GM21447 (cell line): ENCODE data around the gene KCNT2.

ENCODE experiments used
- ATAC-seq: cut with Tn5 transposase; IDR thresholded peaks from one replicate; pipeline ENCODE4 v1.9.1; 2021; ENCODE audit not compliant: unreplicated experiment

KCNT2 gene

GRCh38 chr1:196209265-196209664, 399.0 kb downstream of the KCNT2 start:
- no peak for ATAC-seq

- ATAC-seq: no peak
These were observed 400.5 kb downstream of the KCNT2 start for GRCh38 chr1:196207612-196208217.

DNA sequence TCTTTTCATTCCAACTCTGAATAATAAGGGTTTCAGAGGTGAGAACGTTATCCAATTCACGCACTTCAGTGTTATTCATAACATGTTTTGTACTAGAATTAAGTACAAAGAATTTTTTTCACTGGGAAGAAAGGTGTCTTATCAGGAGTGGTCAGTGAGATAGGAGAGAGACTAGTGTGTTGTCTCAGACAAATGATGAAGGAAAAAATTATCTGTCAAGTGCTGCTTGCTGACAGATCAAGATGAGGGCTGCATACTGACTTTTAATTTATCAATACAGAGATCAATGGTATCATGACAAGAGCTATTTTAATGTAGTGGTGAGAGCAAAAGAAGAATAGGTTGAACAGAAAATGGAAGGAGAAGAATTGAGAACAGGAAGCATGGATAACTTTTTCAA, 402.4 kb downstream of the KCNT2 start:
- no peak for ATAC-seq

DNA sequence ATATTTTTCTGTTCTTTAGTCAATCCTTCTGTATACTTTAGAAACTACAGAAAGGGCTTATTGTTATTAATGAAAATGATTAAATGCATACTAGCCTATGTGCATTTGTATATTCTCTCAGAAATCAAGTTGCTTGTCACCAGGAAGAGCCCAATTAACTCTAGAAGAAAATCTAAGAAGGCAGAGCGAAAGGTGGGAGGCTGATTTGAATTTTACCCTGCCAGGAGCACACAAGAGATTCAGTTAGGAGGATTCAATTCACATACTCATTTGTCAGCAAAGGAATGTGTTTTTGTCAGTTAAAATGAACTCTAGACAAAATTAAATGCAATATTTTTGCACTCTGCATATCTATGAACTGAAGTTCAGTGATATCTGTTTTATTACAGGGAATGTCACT, 411.8 kb downstream of the KCNT2 start:
- no peak for ATAC-seq

- no peak for ATAC-seq
These were observed 414.2 kb downstream of the KCNT2 start for GRCh38 chr1:196193896-196194559.

DNA sequence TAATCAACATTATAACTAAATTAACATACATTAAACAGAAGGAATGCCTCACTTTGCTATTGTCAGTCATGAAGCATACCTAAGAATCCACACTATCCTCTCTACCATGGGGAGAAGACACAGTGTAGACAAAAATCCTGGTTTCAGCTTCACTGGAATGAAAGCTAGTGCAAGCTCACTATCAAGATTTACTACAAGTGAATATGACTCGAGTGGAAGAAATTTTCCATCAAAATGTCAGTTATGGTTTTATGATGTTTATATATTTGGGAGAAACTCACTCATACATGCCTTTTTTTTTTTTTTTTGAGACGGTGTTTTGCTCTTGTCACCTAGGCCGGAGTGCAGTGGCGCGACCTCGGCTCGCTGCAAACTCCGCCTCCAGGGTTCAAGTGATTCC, 424.3 kb downstream of the KCNT2 start:
- ATAC-seq: no peak

GRCh38 chr1:196181594-196181878, 426.7 kb downstream of the KCNT2 start:
- ATAC-seq: no peak

DNA sequence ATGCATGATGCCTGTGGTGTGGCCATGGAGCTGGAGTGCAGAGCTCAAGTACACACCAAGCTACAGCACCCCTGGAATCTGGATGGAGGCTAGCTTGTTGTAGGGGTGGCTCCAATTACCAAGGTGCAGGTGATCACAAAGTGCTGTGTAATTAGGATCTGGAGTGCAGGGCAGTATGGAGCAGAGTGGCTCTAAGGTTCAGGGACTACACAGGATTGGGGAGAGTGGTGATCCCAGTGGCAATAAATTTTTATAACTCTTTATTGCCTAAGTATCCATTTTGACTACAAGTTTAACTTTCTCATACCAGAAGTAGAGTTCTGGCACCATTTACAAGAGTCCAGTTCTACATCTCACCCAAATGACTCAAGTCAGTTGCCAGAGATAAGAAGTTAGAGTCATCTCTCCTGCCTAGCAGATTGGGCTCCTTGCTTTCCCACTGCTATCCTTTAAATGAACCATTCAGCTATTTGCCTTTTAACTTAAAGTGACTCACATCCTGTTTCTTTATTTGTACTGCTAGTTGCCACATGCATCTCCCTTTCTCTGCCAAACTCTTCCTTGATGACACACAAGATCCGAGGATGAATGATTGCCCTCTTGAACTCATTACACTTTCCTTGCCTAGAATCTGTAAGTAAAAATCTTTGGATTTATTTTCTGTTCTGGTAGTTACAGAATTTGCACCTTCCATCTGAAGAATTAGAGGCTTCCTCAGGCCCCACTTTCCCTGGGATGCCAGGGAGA, 427.2 kb downstream of the KCNT2 start:
- no peak for ATAC-seq

DNA sequence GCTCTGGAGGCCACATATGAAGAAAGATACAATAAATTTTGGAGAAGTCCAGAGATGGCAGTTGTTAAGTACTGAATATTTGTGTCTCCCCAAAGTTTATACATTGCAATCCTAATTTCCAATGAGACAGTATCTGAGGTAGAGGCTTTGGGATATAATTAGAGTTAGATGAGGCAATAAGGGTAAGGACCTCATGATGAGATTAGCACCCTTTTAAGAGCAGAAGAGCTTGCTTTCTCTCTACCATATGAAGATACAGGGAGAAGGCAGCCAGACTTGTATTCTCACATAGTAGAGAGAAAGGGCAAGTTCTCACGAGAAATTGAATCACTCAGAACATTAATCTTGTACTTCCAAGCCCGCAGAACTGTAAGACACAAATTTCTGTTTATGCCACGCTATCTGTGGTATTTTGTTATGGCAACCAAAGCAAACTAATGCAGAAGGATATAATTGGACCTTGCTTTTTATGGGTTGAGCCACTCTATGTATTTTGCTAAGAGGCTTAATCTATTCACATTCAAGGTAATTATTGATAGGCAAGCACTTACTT, 430.1 kb downstream of the KCNT2 start:
- ATAC-seq: no peak
